Measurements from ENCODE around the gene CAND2.

The CAND2 gene

GRCh38 chr3:12817343-12817710 is 20.8 kb downstream of the CAND2 start:
- no peak overlapping the region for H3K4me2 ChIP-seq (ENCODE audit: low read depth, low read length, poor library complexity, severe bottlenecking)
- H2AFZ ChIP-seq (ENCODE audit: low read length) = no peak overlapping the region
- no peaks in the 10 kb centered on the region for H3F3A ChIP-seq (ENCODE audit: low read depth)
- no peaks in the 10 kb centered on the region for H4K20me1 ChIP-seq (ENCODE audit: insufficient read depth, low read length, poor library complexity, severe bottlenecking)
- H3K4me3 ChIP-seq (ENCODE audit: low read length, poor library complexity, severe bottlenecking) = no peak overlapping the region
- no peaks in the 10 kb centered on the region for H3K9me2 ChIP-seq (replicated peaks; ENCODE audit: low read depth, low read length)
- no peaks in the 10 kb centered on the region for H3K79me2 ChIP-seq (ENCODE audit: insufficient read depth, low read length)
- H3K9ac ChIP-seq (ENCODE audit: low read depth, low read length, poor library complexity, severe bottlenecking) = no peak overlapping the region
- TF ChIP-seq EZH2phosphoT487 (IDR thresholded peaks at IDR 0.05; ENCODE audit: borderline replicate concordance) (no peak), CTCF (conservative IDR thresholded peaks at IDR 0.05; ENCODE audit: low read length) (no peak)
- peaks cover 5% of the 10 kb centered on the region for H3K4me1 ChIP-seq (ENCODE audit: insufficient read depth, low read length, poor library complexity, severe bottlenecking)
- no peaks in the 10 kb centered on the region for H3K9me3 ChIP-seq (ENCODE audit: insufficient read depth, low read depth, low read length)
- H3K36me3 ChIP-seq (ENCODE audit: insufficient read depth, low read length) = no peaks in the 10 kb centered on the region
- H3K27me3 ChIP-seq (ENCODE audit: insufficient read depth, low read length, poor library complexity, severe bottlenecking) = no peaks in the 10 kb centered on the region

- Histone ChIP-seq H2AFZ (ENCODE audit: low read length) (no peak overlapping the region), H4K20me1 (ENCODE audit: insufficient read depth, low read length, poor library complexity, severe bottlenecking) (no peaks in the 10 kb centered on the region), H3K27me3 (ENCODE audit: insufficient read depth, low read length, poor library complexity, severe bottlenecking) (no peaks in the 10 kb centered on the region), H3K36me3 (ENCODE audit: insufficient read depth, low read length) (no peaks in the 10 kb centered on the region), H3K4me2 (ENCODE audit: low read depth, low read length, poor library complexity, severe bottlenecking) (no peak overlapping the region), H3K4me3 (ENCODE audit: low read length, poor library complexity, severe bottlenecking) (no peak overlapping the region), H3K9me2 (replicated peaks; ENCODE audit: low read depth, low read length) (no peaks in the 10 kb centered on the region), H3K4me1 (ENCODE audit: insufficient read depth, low read length, poor library complexity, severe bottlenecking) (peaks cover 5% of the 10 kb centered on the region), H3K9ac (ENCODE audit: low read depth, low read length, poor library complexity, severe bottlenecking) (no peak overlapping the region), H3K9me3 (ENCODE audit: insufficient read depth, low read depth, low read length) (no peaks in the 10 kb centered on the region), H3F3A (ENCODE audit: low read depth) (no peaks in the 10 kb centered on the region), H3K79me2 (ENCODE audit: insufficient read depth, low read length) (no peaks in the 10 kb centered on the region)
- no peak for TF ChIP-seq EZH2phosphoT487 (IDR thresholded peaks at IDR 0.05; ENCODE audit: borderline replicate concordance)
- no peak for TF ChIP-seq CTCF (conservative IDR thresholded peaks at IDR 0.05; ENCODE audit: low read length)
Measured at GRCh38 chr3:12818273-12818672, 21.8 kb downstream of the CAND2 start.

- Histone ChIP-seq H2AFZ (ENCODE audit: low read length) (no peak overlapping the region), H3F3A (ENCODE audit: low read depth) (no peaks in the 10 kb centered on the region), H3K9me3 (ENCODE audit: insufficient read depth, low read depth, low read length) (no peaks in the 10 kb centered on the region), H3K27me3 (ENCODE audit: insufficient read depth, low read length, poor library complexity, severe bottlenecking) (no peaks in the 10 kb centered on the region), H4K20me1 (ENCODE audit: insufficient read depth, low read length, poor library complexity, severe bottlenecking) (no peaks in the 10 kb centered on the region), H3K36me3 (ENCODE audit: insufficient read depth, low read length) (no peaks in the 10 kb centered on the region), H3K4me1 (ENCODE audit: insufficient read depth, low read length, poor library complexity, severe bottlenecking) (peaks cover 5% of the 10 kb centered on the region), H3K9me2 (replicated peaks; ENCODE audit: low read depth, low read length) (no peaks in the 10 kb centered on the region), H3K9ac (ENCODE audit: low read depth, low read length, poor library complexity, severe bottlenecking) (no peak overlapping the region), H3K4me2 (ENCODE audit: low read depth, low read length, poor library complexity, severe bottlenecking) (no peak overlapping the region), H3K4me3 (ENCODE audit: low read length, poor library complexity, severe bottlenecking) (no peak overlapping the region), H3K79me2 (ENCODE audit: insufficient read depth, low read length) (no peaks in the 10 kb centered on the region)
- TF ChIP-seq CTCF (conservative IDR thresholded peaks at IDR 0.05; ENCODE audit: low read length) = no peak
Measured at GRCh38 chr3:12818773-12819172, 22.3 kb downstream of the CAND2 start.

Measured in Loucy (cell line).